Spleen (tissue), 13 donors: ENCODE results near the gene PSME2. TPM values are rescaled to one million over a fixed set of nuclear protein-coding genes. Genes with fewer than 3 reads are reported as not detected.

Experiments used
- DNase-seq: peaks from one replicate; pipeline ENCODE4 v3.0.0-alpha.2; 2020
- H3K27ac ChIP-seq, 8 donors: fragments of 200-600 bp; sonication (generic) in 7 of 8; 1 replicate in 4 of 8; 2 replicates in 4 of 8; pipeline versions ENCODE4 v1.5.0 to v1.8.0; 2016 to 2021; ENCODE audit warnings: inconsistent platforms in 4 of 8, mild to moderate bottlenecking in 4 of 8, moderate library complexity in 1 of 8
- H3K27me3 ChIP-seq, 7 donors: fragments of 200-600 bp; sonication (generic) in 6 of 7; replicated peaks in 1 of 7; 1 replicate in 4 of 7; 2 replicates in 3 of 7; pipeline versions ENCODE4 v1.5.0 to v1.8.0; 2016 to 2021; ENCODE audit warnings: inconsistent platforms in 3 of 7, mild to moderate bottlenecking in 1 of 7
- H3K36me3 ChIP-seq, 6 donors: fragments of 200-600 bp; sonication (generic) in 5 of 6; 1 replicate in 4 of 6; 2 replicates in 2 of 6; pipeline versions ENCODE4 v1.5.0 to v1.8.0; 2016 to 2021; ENCODE audit warnings: inconsistent platforms in 2 of 6
- H3K4me1 ChIP-seq, 6 donors: fragments of 200-600 bp; sonication (generic) in 5 of 6; 1 replicate in 3 of 6; 2 replicates in 3 of 6; pipeline versions ENCODE4 v1.5.0 to v1.8.0; 2016 to 2021; ENCODE audit warnings: inconsistent platforms in 3 of 6
- H3K4me3 ChIP-seq, 8 donors: fragments of 200-600 bp; sonication (generic) in 7 of 8; 1 replicate in 4 of 8; 2 replicates in 4 of 8; pipeline versions ENCODE4 v1.5.0 to v1.8.0; 2016 to 2021; ENCODE audit warnings: inconsistent platforms in 4 of 8, mild to moderate bottlenecking in 4 of 8, moderate library complexity in 2 of 8
- H3K9me3 ChIP-seq, 8 donors: fragments of 200-600 bp; sonication (generic) in 7 of 8; 1 replicate in 4 of 8; 2 replicates in 4 of 8; pipeline versions ENCODE4 v1.5.0 to v1.8.0; 2016 to 2021; ENCODE audit warnings: inconsistent platforms in 4 of 8
- POLR2A ChIP-seq, 3 donors: fragments of 450-650 bp; IDR thresholded peaks; one replicate each; pipeline ENCODE4 v1.5.1; 2017; ENCODE audit warnings: antibody characterized with exemption in 3 of 3, mild to moderate bottlenecking in 1 of 3
- POLR2AphosphoS5 ChIP-seq, 3 donors: sonication (generic); formaldehyde crosslinking; IDR thresholded peaks; one replicate each; pipeline ENCODE4 v1.5.1; 2017; ENCODE audit warnings: antibody characterized with exemption in 3 of 3
- WGBS, 5 donors: extraction: QIAGEN DNeasy Blood & Tissue Kit in 3 of 5; methylation state at CpG; one replicate each; pipeline versions ENCODE4 v1.1.5 to v1.1.7; 2013 to 2018; 5-methylcytosine and 5-hydroxymethylcytosine counted together
- intact Hi-C: fragments of 100-400 bp; cut with DNase I; formaldehyde crosslinking; loops from one replicate; pipeline ENCODE4 v1.15.0; 2023; ENCODE audit warnings: low total_unique reads
- long read RNA-seq, 2 donors: transcript quantifications; one replicate each; lab custom pipeline, GENCODE V29; 2026
- polyA plus RNA-seq, 3 donors: library from polyadenylated mRNA; stranded (reverse); fragments of 200-250 nt; gene quantifications; one replicate each; pipeline ENCODE4 v1.2.1, GENCODE V29; 2013
- total RNA-seq, 7 donors: library from RNA; depleted of rRNA in 3 of 7; stranded (reverse); fragments of >200 nt in 3 of 7; fragmentation: NEBNext Ultra II Directional in 4 of 7; extraction: Animal tissue kit (Norgen Biotek cat#: 25700) in 4 of 7; gene quantifications; one replicate each; pipeline versions ENCODE4 v1.1.0 to v1.2.1, GENCODE V29; 2016 to 2021
- TF ChIP-seq, protein P1 (sequence below), 11 experiments: fragments of 200-600 bp in 7 of 11; fragments of 450-650 bp in 4 of 11; sonication (generic) in 4 of 11; IDR thresholded peaks in 8 of 11; conservative IDR thresholded peaks in 3 of 11; 1 replicate in 7 of 11; 2 replicates in 4 of 11; pipeline versions ENCODE4 v1.4.0 to v1.8.0; 2016 to 2021; ENCODE audit warnings: antibody characterized with exemption in 11 of 11, inconsistent platforms in 4 of 11, mild to moderate bottlenecking in 1 of 11
- donor health status: healthy with polysubstance abuse.
- donor health status: DM: no; HTN: no; CAD: no; lungs with moderate emphysema.
- donor health status: DM: no; HTN: no; CAD: no.
- donor health status: Bipolar disorder and iron deficiency.
- donor health status: healthy.
- donor health status: DM: no; HTN: no; CAD: no.
- donor health status: DM: yes; HTN: yes; CAD: no.

Gene PSME2, protein sequence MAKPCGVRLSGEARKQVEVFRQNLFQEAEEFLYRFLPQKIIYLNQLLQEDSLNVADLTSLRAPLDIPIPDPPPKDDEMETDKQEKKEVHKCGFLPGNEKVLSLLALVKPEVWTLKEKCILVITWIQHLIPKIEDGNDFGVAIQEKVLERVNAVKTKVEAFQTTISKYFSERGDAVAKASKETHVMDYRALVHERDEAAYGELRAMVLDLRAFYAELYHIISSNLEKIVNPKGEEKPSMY
- total RNA-seq (100 to 1,000 TPM in 5 of 7 donors, 10 to 100 TPM in 2; 80.0 to 295 (median 189) TPM), polyA plus RNA-seq (100 to 1,000 TPM; 337 to 509 (median 433) TPM)
- long read RNA-seq, donor 1, transcript PSME2-201 (11 exons, 1,404 nt) = major isoform, 88 of 118 reads
- long read RNA-seq, donor 1, partial matches to known transcripts = 16 of 118 reads
- long read RNA-seq, donor 1, other reads (novel, unspliced or antisense) = 6 of 118 reads
- long read RNA-seq, donor 2, transcript PSME2-201 (11 exons, 1,404 nt) = major isoform, 67 of 82 reads
- long read RNA-seq, donor 2, partial matches to known transcripts = 7 of 82 reads
- long read RNA-seq, donor 2, other reads (novel, unspliced or antisense) = 0 of 82 reads

DNA sequence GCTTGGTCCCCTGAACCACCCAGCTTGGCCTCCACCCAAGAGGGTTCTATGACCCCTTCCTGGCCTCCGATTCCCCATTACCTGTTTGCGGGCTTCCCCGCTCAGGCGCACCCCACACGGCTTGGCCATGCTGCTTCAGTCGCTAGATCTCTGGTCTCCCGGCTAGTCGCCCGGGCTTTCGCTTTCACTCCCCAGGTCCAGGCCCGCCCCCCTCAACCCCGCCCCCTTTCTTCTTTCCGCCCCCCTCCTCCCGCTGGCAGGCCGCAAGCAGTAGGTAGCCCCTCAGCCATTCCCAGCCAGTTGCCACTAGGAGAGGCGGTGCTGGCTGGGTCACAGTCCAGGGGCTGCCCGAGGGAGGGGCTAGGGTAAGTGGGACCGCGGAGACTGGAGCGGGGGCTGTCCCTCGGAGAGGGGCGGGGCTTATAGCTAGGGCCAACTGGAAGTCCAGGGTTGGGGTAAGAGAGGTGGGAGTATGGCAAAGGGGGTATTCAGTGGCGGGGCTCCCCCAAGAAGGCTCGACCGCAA, at the start of gene PSME2:
Gene PSME2 (minus strand): TSS at position 158 of the 525 bp plus-strand sequence. CDS start 29 bp downstream, at position 129.
- no peaks in the 10 kb centered on the region for H3K27me3 ChIP-seq
- TF ChIP-seq POLR2AphosphoS5 (IDR thresholded peaks at IDR 0.05) = peak; percentile 79 to 89 (median 87)
- TF ChIP-seq, protein P1, sequence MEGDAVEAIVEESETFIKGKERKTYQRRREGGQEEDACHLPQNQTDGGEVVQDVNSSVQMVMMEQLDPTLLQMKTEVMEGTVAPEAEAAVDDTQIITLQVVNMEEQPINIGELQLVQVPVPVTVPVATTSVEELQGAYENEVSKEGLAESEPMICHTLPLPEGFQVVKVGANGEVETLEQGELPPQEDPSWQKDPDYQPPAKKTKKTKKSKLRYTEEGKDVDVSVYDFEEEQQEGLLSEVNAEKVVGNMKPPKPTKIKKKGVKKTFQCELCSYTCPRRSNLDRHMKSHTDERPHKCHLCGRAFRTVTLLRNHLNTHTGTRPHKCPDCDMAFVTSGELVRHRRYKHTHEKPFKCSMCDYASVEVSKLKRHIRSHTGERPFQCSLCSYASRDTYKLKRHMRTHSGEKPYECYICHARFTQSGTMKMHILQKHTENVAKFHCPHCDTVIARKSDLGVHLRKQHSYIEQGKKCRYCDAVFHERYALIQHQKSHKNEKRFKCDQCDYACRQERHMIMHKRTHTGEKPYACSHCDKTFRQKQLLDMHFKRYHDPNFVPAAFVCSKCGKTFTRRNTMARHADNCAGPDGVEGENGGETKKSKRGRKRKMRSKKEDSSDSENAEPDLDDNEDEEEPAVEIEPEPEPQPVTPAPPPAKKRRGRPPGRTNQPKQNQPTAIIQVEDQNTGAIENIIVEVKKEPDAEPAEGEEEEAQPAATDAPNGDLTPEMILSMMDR (IDR thresholded peaks at IDR 0.05 in 8 of 11, conservative IDR thresholded peaks at IDR 0.05 in 3 of 11) = peak in 3 of 11 experiments; percentile 3 to 23 (median 19)
- TF ChIP-seq POLR2A (IDR thresholded peaks at IDR 0.05) = no peak
- DNase-seq = peak; percentile 97
- intact Hi-C loops = no loop called here
- no peaks in the 10 kb centered on the region for H3K9me3 ChIP-seq
- peaks cover 32 to 87% (median 68%) of the 10 kb centered on the region in 6 donors for H3K4me1 ChIP-seq
- 0 to 1% (median 1%) methylated on average over 24 to 25 of the region's 25 CpGs for WGBS, 5 donors
- peak within 1 kb of the TSS; percentile 89 to 99 (median 96) for H3K27ac ChIP-seq
- H3K4me3 ChIP-seq = peak within 1 kb of the TSS; percentile 76 to 99 (median 95)
- H3K36me3 ChIP-seq = peaks cover 8 to 69% (median 46%) of the 10 kb centered on the region in 6 donors

DNA sequence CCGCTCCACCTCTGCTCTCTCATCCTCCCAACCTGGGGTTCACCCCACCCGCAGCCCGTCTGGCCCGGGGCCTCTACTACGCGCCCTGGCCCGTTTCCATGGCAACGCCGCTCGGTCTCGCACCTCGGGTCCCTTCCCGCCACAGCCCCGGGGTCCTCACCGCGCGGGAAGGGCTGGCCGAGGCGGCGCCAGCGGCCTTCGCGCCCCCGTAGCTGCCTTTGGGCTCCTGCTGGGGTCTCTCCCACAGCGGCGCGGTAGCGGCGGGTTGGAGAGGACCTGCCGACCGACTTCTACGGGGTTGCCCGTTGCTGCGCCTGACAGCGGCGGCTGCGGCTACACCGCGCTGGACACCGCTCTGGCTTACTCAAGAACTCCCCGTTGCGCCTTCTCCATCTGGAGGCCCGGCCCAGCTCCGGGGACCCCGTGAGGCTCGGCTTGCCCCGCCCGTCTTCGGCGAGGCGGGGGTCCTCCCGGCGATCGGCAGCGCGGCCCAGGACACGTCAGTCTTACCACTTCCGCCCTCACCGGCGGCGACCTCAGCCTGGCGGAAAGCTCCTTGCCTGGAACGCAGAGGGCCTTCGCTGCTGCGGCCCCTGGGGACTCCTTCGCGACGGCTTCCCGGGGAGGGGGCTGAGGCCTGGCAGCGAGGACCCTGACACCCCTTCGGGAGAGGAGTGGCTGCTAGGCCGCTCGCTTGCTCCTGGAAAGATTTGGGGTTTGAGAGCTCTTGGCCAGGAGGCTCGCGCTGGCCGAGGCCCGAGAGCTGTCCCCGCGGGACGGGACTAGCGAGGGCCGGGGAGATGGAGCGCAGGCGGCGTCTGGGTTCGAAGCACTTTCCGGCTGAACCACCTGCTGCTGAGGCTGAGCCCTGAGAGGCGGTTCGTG, 49.0 kb upstream of the PSME2 start, which contains the start of gene TM9SF1:
Gene TM9SF1 (minus strand): TSS at position 256 of the 885 bp plus-strand sequence. CDS start 422 bp downstream, outside the sequence.
- peaks cover 0 to 47% (median 12%) of the 10 kb centered on the region in 6 donors for H3K36me3 ChIP-seq
- WGBS, 5 donors = 0 to 1% (median 1%) methylated on average over 25 to 89 of the region's 89 CpGs
- H3K4me3 ChIP-seq = peak within 1 kb of the TSS; percentile 61 to 90 (median 84)
- TF ChIP-seq, protein P1 (IDR thresholded peaks at IDR 0.05 in 8 of 11, conservative IDR thresholded peaks at IDR 0.05 in 3 of 11) = peak in 2 of 11 experiments; percentile 8 to 29
- peak; percentile 96 to 98 (median 96) for TF ChIP-seq POLR2AphosphoS5 (IDR thresholded peaks at IDR 0.05)
- peak in 2 of 3 donors; percentile 29 to 48 for TF ChIP-seq POLR2A (IDR thresholded peaks at IDR 0.05)
- no peaks in the 10 kb centered on the region for H3K9me3 ChIP-seq
- peak within 1 kb of the TSS; percentile 95 to 100 (median 98) for H3K27ac ChIP-seq
- intact Hi-C loops = no loop called here
- H3K4me1 ChIP-seq = peaks cover 28 to 80% (median 45%) of the 10 kb centered on the region in 6 donors
- peak; percentile 99 for DNase-seq
- no peaks in the 10 kb centered on the region for H3K27me3 ChIP-seq

DNA sequence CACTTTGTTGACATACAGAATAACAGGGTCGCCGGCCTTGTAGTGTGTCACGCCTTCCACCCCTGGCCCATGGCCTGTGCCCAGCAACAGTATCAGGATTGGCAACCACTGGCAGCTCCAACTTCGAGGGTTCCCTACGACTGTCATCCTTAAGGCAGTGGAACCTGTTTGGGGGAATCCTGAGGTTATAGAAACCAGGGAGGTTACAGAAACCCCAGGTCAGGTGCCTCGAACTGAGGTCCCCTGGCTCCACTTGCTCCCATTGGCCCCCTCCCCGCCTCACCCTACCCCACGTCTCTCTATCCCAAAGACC, 48.4 kb upstream of the PSME2 start:
- Histone ChIP-seq H3K4me1 (peaks cover 28 to 81% (median 45%) of the 10 kb centered on the region in 6 donors), H3K4me3 (peak overlapping the region; percentile 61 to 90 (median 84)), H3K27me3 (no peaks in the 10 kb centered on the region), H3K9me3 (no peaks in the 10 kb centered on the region), H3K27ac (peak overlapping the region; percentile 95 to 100 (median 98)), H3K36me3 (peaks cover 0 to 47% (median 12%) of the 10 kb centered on the region in 6 donors)
- intact Hi-C loops = no loop called here
- WGBS, 5 donors = 55 to 66% (median 58%) methylated on average over 7 to 8 of the region's 8 CpGs
- DNase-seq = no peak
- TF ChIP-seq, protein P1 (IDR thresholded peaks at IDR 0.05 in 8 of 11, conservative IDR thresholded peaks at IDR 0.05 in 3 of 11) = no peak
- TF ChIP-seq POLR2AphosphoS5 (IDR thresholded peaks at IDR 0.05) (no peak), POLR2A (IDR thresholded peaks at IDR 0.05) (no peak)
